Measurements from ENCODE around the gene RSPH3.
"Not testable (repeated sequence)": the region's sequence is repeated elsewhere in the genome, so short reads cannot be mapped to it uniquely, and the experiment has no call there.

The RSPH3 gene

GRCh38 chr6:158991017-158991723 lies 8.8 kb downstream of the RSPH3 start:
- no peak overlapping the region for H3K9ac ChIP-seq
- no peak overlapping the region for H3K4me3 ChIP-seq (IDR thresholded peaks at IDR 0.05; ENCODE audit: insufficient read depth, low read depth, low read length)
- no peak overlapping the region for H2AFZ ChIP-seq (ENCODE audit: low read depth)
- H4K20me1 ChIP-seq (ENCODE audit: insufficient read depth), result no peaks in the 10 kb centered on the region
- no peak for TF ChIP-seq CTCF (conservative IDR thresholded peaks at IDR 0.05; ENCODE audit: low read depth, low read length)
- H3K4me2 ChIP-seq, result no peak overlapping the region
- no peaks in the 10 kb centered on the region for H3K79me2 ChIP-seq (ENCODE audit: insufficient read depth, low read depth)
- H3K27ac ChIP-seq, result no peak overlapping the region
- H3K4me1 ChIP-seq (ENCODE audit: low read depth, poor library complexity, severe bottlenecking), result no peaks in the 10 kb centered on the region
- H3K27me3 ChIP-seq (ENCODE audit: insufficient read depth, low read depth), result no peaks in the 10 kb centered on the region
- no peaks in the 10 kb centered on the region for H3K36me3 ChIP-seq (ENCODE audit: insufficient read depth)

DNA sequence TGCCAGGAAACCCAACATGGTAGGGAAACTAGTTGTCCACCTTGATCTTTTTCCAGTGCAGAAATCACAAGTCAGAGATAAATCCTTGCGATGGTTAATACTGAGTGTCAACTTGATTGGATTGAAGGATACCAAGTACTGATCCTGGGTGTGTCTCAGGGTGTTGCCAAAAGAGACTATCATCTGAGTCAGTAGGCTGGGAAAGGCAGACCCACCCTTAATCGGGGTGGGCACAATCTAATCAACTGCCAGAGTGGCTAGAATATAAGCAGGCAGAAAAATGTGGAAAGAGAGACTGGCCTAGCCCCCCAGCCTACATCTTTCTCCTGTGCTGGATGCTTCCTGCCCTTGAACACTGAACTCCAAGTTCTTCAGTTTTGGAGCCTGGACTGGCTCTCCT lies 10.3 kb downstream of the RSPH3 start:
- H3K27me3 ChIP-seq (ENCODE audit: insufficient read depth, low read depth); H2AFZ ChIP-seq (ENCODE audit: low read depth); H3K79me2 ChIP-seq (ENCODE audit: insufficient read depth, low read depth); H3K4me2 ChIP-seq; H4K20me1 ChIP-seq (ENCODE audit: insufficient read depth); H3K4me3 ChIP-seq (IDR thresholded peaks at IDR 0.05; ENCODE audit: insufficient read depth, low read depth, low read length); H3K36me3 ChIP-seq (ENCODE audit: insufficient read depth); H3K27ac ChIP-seq; H3K9ac ChIP-seq; H3K4me1 ChIP-seq (ENCODE audit: low read depth, poor library complexity, severe bottlenecking): not testable (repeated sequence)

- H4K20me1 ChIP-seq (ENCODE audit: insufficient read depth), result no peaks in the 10 kb centered on the region
- no peaks in the 10 kb centered on the region for H3K4me1 ChIP-seq (ENCODE audit: low read depth, poor library complexity, severe bottlenecking)
- no peaks in the 10 kb centered on the region for H3K36me3 ChIP-seq (ENCODE audit: insufficient read depth)
- H3K9ac ChIP-seq, result no peak overlapping the region
- H3K27me3 ChIP-seq (ENCODE audit: insufficient read depth, low read depth), result no peaks in the 10 kb centered on the region
- no peak overlapping the region for H2AFZ ChIP-seq (ENCODE audit: low read depth)
- H3K4me2 ChIP-seq, result no peak overlapping the region
- H3K79me2 ChIP-seq (ENCODE audit: insufficient read depth, low read depth), result no peaks in the 10 kb centered on the region
- H3K4me3 ChIP-seq (IDR thresholded peaks at IDR 0.05; ENCODE audit: insufficient read depth, low read depth, low read length), result no peak overlapping the region
- TF ChIP-seq CTCF (conservative IDR thresholded peaks at IDR 0.05; ENCODE audit: low read depth, low read length), result no peak
- no peak overlapping the region for H3K27ac ChIP-seq
Measured at GRCh38 chr6:158988477-158988876, 11.5 kb downstream of the RSPH3 start.

DNA sequence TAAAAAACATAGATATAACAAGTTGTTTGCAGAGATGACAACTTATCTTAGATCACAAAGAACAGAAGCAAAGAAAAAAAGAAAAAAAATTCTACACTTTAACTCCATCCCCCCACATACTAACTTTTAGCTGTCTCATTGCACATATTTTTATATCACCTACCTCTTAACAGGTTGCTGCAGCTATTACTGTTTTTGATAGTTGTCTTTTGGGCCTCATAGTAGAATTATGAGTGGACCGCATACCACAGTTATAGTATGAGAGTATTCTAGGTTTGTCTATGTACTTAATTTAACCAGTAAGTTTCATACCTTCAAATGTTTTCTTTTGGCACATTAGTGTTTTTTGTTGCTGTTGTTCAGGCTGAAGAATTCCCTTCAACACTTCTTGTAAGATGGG lies 12.3 kb downstream of the RSPH3 start:
- Histone ChIP-seq H3K9ac (no peak overlapping the region), H2AFZ (ENCODE audit: low read depth) (no peak overlapping the region), H3K4me3 (IDR thresholded peaks at IDR 0.05; ENCODE audit: insufficient read depth, low read depth, low read length) (no peak overlapping the region), H3K27me3 (ENCODE audit: insufficient read depth, low read depth) (no peaks in the 10 kb centered on the region), H3K4me1 (ENCODE audit: low read depth, poor library complexity, severe bottlenecking) (no peaks in the 10 kb centered on the region), H3K79me2 (ENCODE audit: insufficient read depth, low read depth) (no peaks in the 10 kb centered on the region), H3K4me2 (no peak overlapping the region), H4K20me1 (ENCODE audit: insufficient read depth) (no peaks in the 10 kb centered on the region), H3K27ac (no peak overlapping the region), H3K36me3 (ENCODE audit: insufficient read depth) (no peaks in the 10 kb centered on the region)
- no peak for TF ChIP-seq CTCF (conservative IDR thresholded peaks at IDR 0.05; ENCODE audit: low read depth, low read length)

GRCh38 chr6:158978757-158979156 lies 21.2 kb downstream of the RSPH3 start:
- no peaks in the 10 kb centered on the region for H4K20me1 ChIP-seq (ENCODE audit: insufficient read depth)
- no peaks in the 10 kb centered on the region for H3K79me2 ChIP-seq (ENCODE audit: insufficient read depth, low read depth)
- TF ChIP-seq CTCF (conservative IDR thresholded peaks at IDR 0.05; ENCODE audit: low read depth, low read length), result no peak
- H3K27me3 ChIP-seq (ENCODE audit: insufficient read depth, low read depth), result no peaks in the 10 kb centered on the region
- H3K9ac ChIP-seq, result no peak overlapping the region
- no peak overlapping the region for H3K4me3 ChIP-seq (IDR thresholded peaks at IDR 0.05; ENCODE audit: insufficient read depth, low read depth, low read length)
- H3K4me1 ChIP-seq (ENCODE audit: low read depth, poor library complexity, severe bottlenecking), result peaks cover 4% of the 10 kb centered on the region
- no peak overlapping the region for H3K27ac ChIP-seq
- H3K4me2 ChIP-seq, result no peak overlapping the region
- no peak overlapping the region for H2AFZ ChIP-seq (ENCODE audit: low read depth)
- H3K36me3 ChIP-seq (ENCODE audit: insufficient read depth), result no peaks in the 10 kb centered on the region

All from KMS-11 (cell line).